Keratinocyte (primary cell): ENCODE data around the gene TTC28. TPM values are rescaled to one million over a fixed set of nuclear protein-coding genes. Genes with fewer than 3 reads are reported as not detected.

Experiments
- DNase-seq: peaks from one replicate; pipeline ENCODE4 v3.0.0-alpha.2; 2011; ENCODE audit warnings: low read depth, missing footprints, low spot score
- FAIRE-seq: peaks from 2 replicates; lab custom pipeline; 2011; peaks lifted over from hg19 to GRCh38; lab: Jason Lieb, UNC
- H2AFZ ChIP-seq: 2 replicates; pipeline ENCODE4 v1.6.0; 2012; ENCODE audit warnings: low read length, control low read depth, inconsistent platforms; ENCODE audit not compliant: control insufficient read depth
- H3K27ac ChIP-seq: 2 replicates; pipeline ENCODE4 v1.5.1; 2011; ENCODE audit warnings: low read length; ENCODE audit not compliant: control insufficient read depth, insufficient read depth
- H3K27me3 ChIP-seq: 3 replicates; pipeline ENCODE4 v1.6.0; 2011; ENCODE audit warnings: low read length; ENCODE audit not compliant: control insufficient read depth, insufficient read depth; ENCODE audit errors: extremely low read depth
- H3K36me3 ChIP-seq, 2 experiments: 2 replicates in 1 of 2; 3 replicates in 1 of 2; pipeline ENCODE4 v1.5.1; 2011; ENCODE audit warnings: low read length in 2 of 2, mild to moderate bottlenecking in 1 of 2; ENCODE audit not compliant: control insufficient read depth in 2 of 2, insufficient read depth in 2 of 2; ENCODE audit errors: extremely low read depth in 1 of 2
- H3K4me1 ChIP-seq: 3 replicates; pipeline ENCODE4 v1.5.1; 2011; ENCODE audit warnings: low read length; ENCODE audit not compliant: control insufficient read depth, insufficient read depth; ENCODE audit errors: extremely low read depth
- H3K4me2 ChIP-seq: 3 replicates; pipeline ENCODE4 v1.6.0; 2011; ENCODE audit warnings: low read depth, low read length; ENCODE audit not compliant: control insufficient read depth, insufficient read depth; ENCODE audit errors: extremely low read depth
- H3K4me3 ChIP-seq, 3 experiments: fragments of 200-600 bp in 1 of 3; sonication (generic) in 1 of 3; 2 replicates in 2 of 3; 3 replicates in 1 of 3; pipeline ENCODE4 v1.5.1; 2011 to 2016; ENCODE audit warnings: low read length in 3 of 3, mild to moderate bottlenecking in 3 of 3, control low read depth in 2 of 3, inconsistent platforms in 1 of 3, low read depth in 1 of 3, mixed read lengths in 1 of 3, mixed run types in 1 of 3, moderate library complexity in 1 of 3; ENCODE audit not compliant: control insufficient read depth in 2 of 3, insufficient read depth in 2 of 3; ENCODE audit errors: extremely low read depth in 1 of 3
- H3K79me2 ChIP-seq: 2 replicates; pipeline ENCODE4 v1.6.0; 2012; ENCODE audit warnings: low read length; ENCODE audit not compliant: control insufficient read depth, insufficient read depth
- H3K9ac ChIP-seq: 3 replicates; pipeline ENCODE4 v1.6.0; 2011; ENCODE audit warnings: low read length; ENCODE audit not compliant: control insufficient read depth, insufficient read depth; ENCODE audit errors: extremely low read depth
- H3K9me1 ChIP-seq: 3 replicates; pipeline ENCODE4 v1.6.0; 2011; ENCODE audit warnings: low read length; ENCODE audit not compliant: control insufficient read depth, insufficient read depth; ENCODE audit errors: extremely low read depth
- H3K9me3 ChIP-seq: 2 replicates; pipeline ENCODE4 v1.5.1; 2012; ENCODE audit warnings: low read depth, low read length; ENCODE audit not compliant: control insufficient read depth
- H4K20me1 ChIP-seq: 3 replicates; pipeline ENCODE4 v1.6.0; 2011; ENCODE audit warnings: low read length; ENCODE audit not compliant: control insufficient read depth, insufficient read depth; ENCODE audit errors: extremely low read depth
- EZH2 ChIP-seq: IDR thresholded peaks from one replicate; pipeline ENCODE4 v1.6.1; 2012; ENCODE audit warnings: inconsistent platforms, mild to moderate bottlenecking, low read length, moderate library complexity
- dilution Hi-C: fragments of 300-500 bp; cut with MboI; formaldehyde crosslinking; loops from one replicate; pipeline ENCODE4 v1.7.0; 2020; ENCODE audit warnings: low sequenced_read_pairs; ENCODE audit not compliant: extremely low pct_ligation_motif_present
- polyA plus RNA-seq, 5 experiments: library from polyadenylated mRNA; depleted of rRNA in 3 of 5; stranded (reverse) in 3 of 5; stranded (forward) in 1 of 5; unstranded in 1 of 5; fragments of >200 nt; gene quantifications; 1 replicate in 1 of 5; 2 replicates in 3 of 5; 3 replicates in 1 of 5; pipeline versions ENCODE4 v1.2.1 to v1.2.3, GENCODE V29; 2011 to 2012; ENCODE audit warnings: missing spikeins in 2 of 5, low read depth in 1 of 5, low replicate concordance in 1 of 5
- TF ChIP-seq, protein P1 (sequence below), 3 experiments: IDR thresholded peaks in 1 of 3; conservative IDR thresholded peaks in 1 of 3; optimal IDR thresholded peaks in 1 of 3; 2 replicates in 2 of 3; 3 replicates in 1 of 3; pipeline versions ENCODE3 to v1.5.1; 2011; ENCODE audit warnings: low read length in 3 of 3, mild to moderate bottlenecking in 3 of 3, moderate library complexity in 2 of 3, control low read depth in 1 of 3, inconsistent platforms in 1 of 3; ENCODE audit not compliant: insufficient read depth in 2 of 3; ENCODE audit errors: extremely low read depth in 1 of 3

TTC28 gene
- polyA plus RNA-seq, 1 donor (not counting 4 experiments of a cell fraction or from before 2014, with no cell fraction given), result 0.66 TPM

- Histone ChIP-seq H3K4me3 (no peak overlapping the region), H3K27ac (no peak overlapping the region), H3K4me2 (no peak overlapping the region), H3K9ac (no peak overlapping the region), H3K36me3 (no peaks in the 10 kb centered on the region), H3K9me1 (no peaks in the 10 kb centered on the region), H3K79me2 (no peaks in the 10 kb centered on the region), H3K9me3 (no peaks in the 10 kb centered on the region), H3K27me3 (no peaks in the 10 kb centered on the region), H4K20me1 (no peaks in the 10 kb centered on the region), H3K4me1 (no peaks in the 10 kb centered on the region), H2AFZ (no peak overlapping the region)
- DNase-seq, result no peak
- no peak for TF ChIP-seq EZH2
- TF ChIP-seq, protein P1, sequence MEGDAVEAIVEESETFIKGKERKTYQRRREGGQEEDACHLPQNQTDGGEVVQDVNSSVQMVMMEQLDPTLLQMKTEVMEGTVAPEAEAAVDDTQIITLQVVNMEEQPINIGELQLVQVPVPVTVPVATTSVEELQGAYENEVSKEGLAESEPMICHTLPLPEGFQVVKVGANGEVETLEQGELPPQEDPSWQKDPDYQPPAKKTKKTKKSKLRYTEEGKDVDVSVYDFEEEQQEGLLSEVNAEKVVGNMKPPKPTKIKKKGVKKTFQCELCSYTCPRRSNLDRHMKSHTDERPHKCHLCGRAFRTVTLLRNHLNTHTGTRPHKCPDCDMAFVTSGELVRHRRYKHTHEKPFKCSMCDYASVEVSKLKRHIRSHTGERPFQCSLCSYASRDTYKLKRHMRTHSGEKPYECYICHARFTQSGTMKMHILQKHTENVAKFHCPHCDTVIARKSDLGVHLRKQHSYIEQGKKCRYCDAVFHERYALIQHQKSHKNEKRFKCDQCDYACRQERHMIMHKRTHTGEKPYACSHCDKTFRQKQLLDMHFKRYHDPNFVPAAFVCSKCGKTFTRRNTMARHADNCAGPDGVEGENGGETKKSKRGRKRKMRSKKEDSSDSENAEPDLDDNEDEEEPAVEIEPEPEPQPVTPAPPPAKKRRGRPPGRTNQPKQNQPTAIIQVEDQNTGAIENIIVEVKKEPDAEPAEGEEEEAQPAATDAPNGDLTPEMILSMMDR (optimal IDR thresholded peaks at IDR 0.05 in 1 of 3, IDR thresholded peaks at IDR 0.05 in 1 of 3, conservative IDR thresholded peaks at IDR 0.05 in 1 of 3; ENCODE audit: extremely low read depth in 1 of 3, insufficient read depth in 2 of 3, low read length in 3 of 3), result no peak
- FAIRE-seq, result no peak
- dilution Hi-C loops, result no loop called here
Measured at GRCh38 chr22:28630177-28630574, 49.5 kb downstream of the TTC28 start.

- Histone ChIP-seq H4K20me1 (no peaks in the 10 kb centered on the region), H3K4me1 (no peaks in the 10 kb centered on the region), H3K9me1 (no peaks in the 10 kb centered on the region), H3K4me3 (no peak overlapping the region), H2AFZ (no peak overlapping the region), H3K4me2 (no peak overlapping the region), H3K79me2 (no peaks in the 10 kb centered on the region), H3K27ac (no peak overlapping the region), H3K36me3 (no peaks in the 10 kb centered on the region), H3K9ac (no peak overlapping the region), H3K27me3 (no peaks in the 10 kb centered on the region), H3K9me3 (no peaks in the 10 kb centered on the region)
- dilution Hi-C loops, result no loop called here
- TF ChIP-seq, protein P1 (optimal IDR thresholded peaks at IDR 0.05 in 1 of 3, IDR thresholded peaks at IDR 0.05 in 1 of 3, conservative IDR thresholded peaks at IDR 0.05 in 1 of 3; ENCODE audit: extremely low read depth in 1 of 3, insufficient read depth in 2 of 3, low read length in 3 of 3), result no peak
- TF ChIP-seq EZH2, result no peak
- no peak for FAIRE-seq
- no peak for DNase-seq
Measured at GRCh38 chr22:28629420-28630176, 50.0 kb downstream of the TTC28 start.
